K562 (cell line): ENCODE results near the gene HSPA1L. TPM values are rescaled to one million over a fixed set of nuclear protein-coding genes. Genes with fewer than 3 reads are reported as not detected.

Experiments used
- CCNT2 ChIP-seq: IDR thresholded peaks from 2 replicates; pipeline ENCODE4 v1.6.1; 2011; ENCODE audit warnings: borderline replicate concordance, low read depth, mild to moderate bottlenecking, moderate library complexity, mixed read lengths, low read length; ENCODE audit not compliant: insufficient read length; ENCODE audit errors: extremely low read depth
- CEBPG ChIP-seq, 3 experiments: fragments of 200-800 bp in 1 of 3; sonication (Bioruptor generic) in 1 of 3; sonication (generic) in 1 of 3; formaldehyde crosslinking in 1 of 3; IDR thresholded peaks in 2 of 3; conservative IDR thresholded peaks in 1 of 3; 2 replicates each; pipeline versions ENCODE4 v1.6.1 to v1.8.0; 2016 to 2022; ENCODE audit warnings: missing compliant biosample characterization in 2 of 3, missing genetic modification characterization in 2 of 3, mild to moderate bottlenecking in 1 of 3, missing genetic modification reagents in 1 of 3
- FOXP1 ChIP-seq: sonication (generic); formaldehyde crosslinking; IDR thresholded peaks from 2 replicates; pipeline ENCODE4 v1.8.0; 2022; ENCODE audit warnings: mild to moderate bottlenecking, missing genetic modification reagents
- MCM3 ChIP-seq: fragments of 450-650 bp; IDR thresholded peaks from 2 replicates; pipeline ENCODE4 v1.6.1; 2016
- NFE2 ChIP-seq: IDR thresholded peaks from 2 replicates; pipeline ENCODE4 v1.6.1; 2014; ENCODE audit warnings: antibody characterized with exemption, low read depth
- PTBP1 ChIP-seq: fragments of 200-400 bp; formaldehyde crosslinking; IDR thresholded peaks from 2 replicates; pipeline ENCODE4 v1.6.1; 2017; ENCODE audit warnings: low read depth, low read length
- RBM15 ChIP-seq: fragments of 200-400 bp; formaldehyde crosslinking; IDR thresholded peaks from 2 replicates; pipeline ENCODE4 v1.6.1; 2018; ENCODE audit warnings: mild to moderate bottlenecking, low read length, moderate library complexity; ENCODE audit not compliant: insufficient read depth
- TEAD1 ChIP-seq, 2 experiments: fragments of 450-650 bp in 1 of 2; sonication (generic) in 1 of 2; formaldehyde crosslinking; IDR thresholded peaks; 2 replicates each; pipeline versions ENCODE4 v1.4.0 to v1.8.0; 2020 to 2022; ENCODE audit warnings: mild to moderate bottlenecking in 2 of 2, missing genetic modification reagents in 1 of 2
- ZBTB17 ChIP-seq: fragments of 450-650 bp; formaldehyde crosslinking; IDR thresholded peaks from 2 replicates; pipeline ENCODE4 v1.4.0; 2020; ENCODE audit warnings: mild to moderate bottlenecking
- polyA plus RNA-seq, 8 experiments: library from polyadenylated mRNA; depleted of rRNA in 4 of 8; stranded (reverse) in 5 of 8; unstranded in 3 of 8; fragments of >200 nt; fragmentation: Nextera tagmentation in 2 of 8; fragmentation: Illumina TruSeq in 1 of 8; extraction: Ambion mirVana in 2 of 8; extraction: Trizol in 1 of 8; gene quantifications; 2 replicates each; pipeline versions ENCODE4 v1.2.1 to v1.2.3, GENCODE V29; 2011 to 2014; ENCODE audit warnings: inconsistent platforms in 1 of 8, missing spikeins in 1 of 8
- total RNA-seq, 7 experiments: library from RNA; depleted of rRNA in 6 of 7; stranded (reverse); fragments of >200 nt in 6 of 7; fragmentation: Illumina TruSeq in 2 of 7; extraction: Trizol in 2 of 7; gene quantifications; 2 replicates each; pipeline versions ENCODE4 v1.2.1 to v1.2.3, GENCODE V29; 2011 to 2021; ENCODE audit warnings: low replicate concordance in 1 of 7
- TF ChIP-seq, protein P1 (sequence below): fragments of 450-650 bp; formaldehyde crosslinking; IDR thresholded peaks from 2 replicates; pipeline ENCODE4 v1.4.0; 2020; ENCODE audit warnings: mild to moderate bottlenecking, mixed read lengths
- TF ChIP-seq, protein P2 (sequence below), 2 experiments: fragments of 150-350 bp in 1 of 2; IDR thresholded peaks; 2 replicates each; pipeline ENCODE4 v1.6.1; 2012 to 2016; ENCODE audit warnings: low read depth in 2 of 2, low read length in 2 of 2, mild to moderate bottlenecking in 1 of 2, moderate library complexity in 1 of 2
- TF ChIP-seq, protein P3 (sequence below): fragments of 450-650 bp; IDR thresholded peaks from 2 replicates; pipeline ENCODE4 v1.6.1; 2018; ENCODE audit not compliant: partially characterized antibody
- TF ChIP-seq, protein P4 (sequence below): sonication (generic); formaldehyde crosslinking; IDR thresholded peaks from 2 replicates; pipeline ENCODE4 v1.8.0; 2022; ENCODE audit warnings: mild to moderate bottlenecking, missing genetic modification reagents

HSPA1L gene
- total and polyA plus RNA-seq, 9 of the 15 experiments (the other 6 are each of a cell fraction or from before 2014, with no cell fraction given): 0.14 to 2.1 (median 1.3) TPM

DNA sequence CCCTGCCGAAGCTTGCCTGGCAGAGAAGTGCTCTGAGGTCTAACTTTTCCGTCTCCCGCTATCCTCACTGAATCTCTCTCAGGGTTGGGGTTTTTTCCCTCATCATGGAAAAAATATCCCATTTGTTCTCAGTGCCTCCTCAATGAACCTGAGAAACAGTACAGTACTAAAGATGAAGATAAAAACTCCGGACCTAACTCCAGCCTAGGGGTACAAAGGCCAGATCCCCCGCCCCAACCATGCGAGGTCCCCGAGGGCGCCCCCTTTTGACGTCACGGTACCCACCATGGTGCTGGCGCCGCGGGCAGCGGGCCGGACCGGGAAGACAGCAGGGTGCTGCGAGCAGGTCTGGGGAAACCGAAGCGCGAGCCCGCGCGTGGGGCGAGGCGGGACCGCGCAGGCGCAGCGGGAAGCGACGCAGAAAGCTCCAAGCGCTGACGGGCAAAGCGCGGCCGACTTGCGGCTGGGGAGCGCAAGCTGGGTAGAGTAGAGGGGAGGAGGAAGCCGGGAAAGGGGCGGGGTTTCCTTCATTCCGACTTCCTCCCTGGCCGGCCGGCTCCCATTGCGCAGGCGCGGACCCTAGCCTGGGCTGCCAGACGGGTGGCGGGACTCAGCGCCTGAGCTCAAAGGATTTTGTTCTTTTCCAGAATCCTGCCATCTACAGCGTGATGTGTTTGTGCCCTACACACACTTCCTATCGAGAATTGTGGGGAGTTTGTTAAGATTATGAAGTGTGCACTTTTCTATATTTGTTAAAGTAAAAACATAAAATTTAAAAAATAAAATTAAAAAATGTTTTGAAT is 8.4 kb downstream of the HSPA1L start, which contains the start of gene LSM2 (continued):
- TF ChIP-seq, protein P1, sequence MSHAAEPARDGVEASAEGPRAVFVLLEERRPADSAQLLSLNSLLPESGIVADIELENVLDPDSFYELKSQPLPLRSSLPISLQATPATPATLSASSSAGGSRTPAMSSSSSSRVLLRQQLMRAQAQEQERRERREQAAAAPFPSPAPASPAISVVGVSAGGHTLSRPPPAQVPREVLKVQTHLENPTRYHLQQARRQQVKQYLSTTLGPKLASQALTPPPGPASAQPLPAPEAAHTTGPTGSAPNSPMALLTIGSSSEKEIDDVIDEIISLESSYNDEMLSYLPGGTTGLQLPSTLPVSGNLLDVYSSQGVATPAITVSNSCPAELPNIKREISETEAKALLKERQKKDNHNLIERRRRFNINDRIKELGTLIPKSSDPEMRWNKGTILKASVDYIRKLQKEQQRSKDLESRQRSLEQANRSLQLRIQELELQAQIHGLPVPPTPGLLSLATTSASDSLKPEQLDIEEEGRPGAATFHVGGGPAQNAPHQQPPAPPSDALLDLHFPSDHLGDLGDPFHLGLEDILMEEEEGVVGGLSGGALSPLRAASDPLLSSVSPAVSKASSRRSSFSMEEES (CRISPR knock-in tag): 0 out of 2 replicates have a peak, but pooled peaks have one; percentile 6
- TF ChIP-seq CCNT2 (peak; percentile 98), TEAD1 (CRISPR knock-in tag; IDR thresholded peaks at IDR 0.05) (peak in 1 of 2 experiments; percentile 83; a peak in 1 of 4 replicates), NFE2 (peak; percentile 35; the same call in 1 of the 2 replicates), RBM15 (no peak), ZBTB17 (CRISPR knock-in tag) (peak; percentile 88; the same call in 1 of the 2 replicates), PTBP1 (no peak), FOXP1 (CRISPR knock-in tag) (peak; percentile 84), CEBPG (CRISPR knock-in tag; IDR thresholded peaks at IDR 0.05) (peak; percentile 25; the same call in 1 of the 2 replicates), CEBPG (tag; conservative IDR thresholded peaks at IDR 0.05 in 1 of 2, IDR thresholded peaks at IDR 0.05 in 1 of 2) (no peak), MCM3 (no peak)
- TF ChIP-seq, protein P2, sequence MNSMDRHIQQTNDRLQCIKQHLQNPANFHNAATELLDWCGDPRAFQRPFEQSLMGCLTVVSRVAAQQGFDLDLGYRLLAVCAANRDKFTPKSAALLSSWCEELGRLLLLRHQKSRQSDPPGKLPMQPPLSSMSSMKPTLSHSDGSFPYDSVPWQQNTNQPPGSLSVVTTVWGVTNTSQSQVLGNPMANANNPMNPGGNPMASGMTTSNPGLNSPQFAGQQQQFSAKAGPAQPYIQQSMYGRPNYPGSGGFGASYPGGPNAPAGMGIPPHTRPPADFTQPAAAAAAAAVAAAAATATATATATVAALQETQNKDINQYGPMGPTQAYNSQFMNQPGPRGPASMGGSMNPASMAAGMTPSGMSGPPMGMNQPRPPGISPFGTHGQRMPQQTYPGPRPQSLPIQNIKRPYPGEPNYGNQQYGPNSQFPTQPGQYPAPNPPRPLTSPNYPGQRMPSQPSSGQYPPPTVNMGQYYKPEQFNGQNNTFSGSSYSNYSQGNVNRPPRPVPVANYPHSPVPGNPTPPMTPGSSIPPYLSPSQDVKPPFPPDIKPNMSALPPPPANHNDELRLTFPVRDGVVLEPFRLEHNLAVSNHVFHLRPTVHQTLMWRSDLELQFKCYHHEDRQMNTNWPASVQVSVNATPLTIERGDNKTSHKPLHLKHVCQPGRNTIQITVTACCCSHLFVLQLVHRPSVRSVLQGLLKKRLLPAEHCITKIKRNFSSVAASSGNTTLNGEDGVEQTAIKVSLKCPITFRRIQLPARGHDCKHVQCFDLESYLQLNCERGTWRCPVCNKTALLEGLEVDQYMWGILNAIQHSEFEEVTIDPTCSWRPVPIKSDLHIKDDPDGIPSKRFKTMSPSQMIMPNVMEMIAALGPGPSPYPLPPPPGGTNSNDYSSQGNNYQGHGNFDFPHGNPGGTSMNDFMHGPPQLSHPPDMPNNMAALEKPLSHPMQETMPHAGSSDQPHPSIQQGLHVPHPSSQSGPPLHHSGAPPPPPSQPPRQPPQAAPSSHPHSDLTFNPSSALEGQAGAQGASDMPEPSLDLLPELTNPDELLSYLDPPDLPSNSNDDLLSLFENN (IDR thresholded peaks at IDR 0.05; ENCODE audit: low read depth in 2 of 2, low read length in 2 of 2): no peak; a peak in 2 of 4 replicates
- TF ChIP-seq, protein P3, sequence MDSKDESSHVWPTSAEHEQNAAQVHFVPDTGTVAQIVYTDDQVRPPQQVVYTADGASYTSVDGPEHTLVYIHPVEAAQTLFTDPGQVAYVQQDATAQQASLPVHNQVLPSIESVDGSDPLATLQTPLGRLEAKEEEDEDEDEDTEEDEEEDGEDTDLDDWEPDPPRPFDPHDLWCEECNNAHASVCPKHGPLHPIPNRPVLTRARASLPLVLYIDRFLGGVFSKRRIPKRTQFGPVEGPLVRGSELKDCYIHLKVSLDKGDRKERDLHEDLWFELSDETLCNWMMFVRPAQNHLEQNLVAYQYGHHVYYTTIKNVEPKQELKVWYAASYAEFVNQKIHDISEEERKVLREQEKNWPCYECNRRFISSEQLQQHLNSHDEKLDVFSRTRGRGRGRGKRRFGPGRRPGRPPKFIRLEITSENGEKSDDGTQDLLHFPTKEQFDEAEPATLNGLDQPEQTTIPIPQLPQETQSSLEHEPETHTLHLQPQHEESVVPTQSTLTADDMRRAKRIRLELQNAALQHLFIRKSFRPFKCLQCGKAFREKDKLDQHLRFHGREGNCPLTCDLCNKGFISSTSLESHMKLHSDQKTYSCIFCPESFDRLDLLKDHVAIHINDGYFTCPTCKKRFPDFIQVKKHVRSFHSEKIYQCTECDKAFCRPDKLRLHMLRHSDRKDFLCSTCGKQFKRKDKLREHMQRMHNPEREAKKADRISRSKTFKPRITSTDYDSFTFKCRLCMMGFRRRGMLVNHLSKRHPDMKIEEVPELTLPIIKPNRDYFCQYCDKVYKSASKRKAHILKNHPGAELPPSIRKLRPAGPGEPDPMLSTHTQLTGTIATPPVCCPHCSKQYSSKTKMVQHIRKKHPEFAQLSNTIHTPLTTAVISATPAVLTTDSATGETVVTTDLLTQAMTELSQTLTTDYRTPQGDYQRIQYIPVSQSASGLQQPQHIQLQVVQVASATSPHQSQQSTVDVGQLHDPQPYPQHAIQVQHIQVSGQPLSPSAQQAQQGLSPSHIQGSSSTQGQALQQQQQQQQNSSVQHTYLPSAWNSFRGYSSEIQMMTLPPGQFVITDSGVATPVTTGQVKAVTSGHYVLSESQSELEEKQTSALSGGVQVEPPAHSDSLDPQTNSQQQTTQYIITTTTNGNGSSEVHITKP: peak; percentile 74
- TF ChIP-seq, protein P4, sequence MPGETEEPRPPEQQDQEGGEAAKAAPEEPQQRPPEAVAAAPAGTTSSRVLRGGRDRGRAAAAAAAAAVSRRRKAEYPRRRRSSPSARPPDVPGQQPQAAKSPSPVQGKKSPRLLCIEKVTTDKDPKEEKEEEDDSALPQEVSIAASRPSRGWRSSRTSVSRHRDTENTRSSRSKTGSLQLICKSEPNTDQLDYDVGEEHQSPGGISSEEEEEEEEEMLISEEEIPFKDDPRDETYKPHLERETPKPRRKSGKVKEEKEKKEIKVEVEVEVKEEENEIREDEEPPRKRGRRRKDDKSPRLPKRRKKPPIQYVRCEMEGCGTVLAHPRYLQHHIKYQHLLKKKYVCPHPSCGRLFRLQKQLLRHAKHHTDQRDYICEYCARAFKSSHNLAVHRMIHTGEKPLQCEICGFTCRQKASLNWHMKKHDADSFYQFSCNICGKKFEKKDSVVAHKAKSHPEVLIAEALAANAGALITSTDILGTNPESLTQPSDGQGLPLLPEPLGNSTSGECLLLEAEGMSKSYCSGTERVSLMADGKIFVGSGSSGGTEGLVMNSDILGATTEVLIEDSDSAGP (CRISPR knock-in tag): no peak
